Lung (tissue), 12 donors: Measurements from ENCODE around the gene KCNC3. TPM values are rescaled to one million over a fixed set of nuclear protein-coding genes. Genes with fewer than 3 reads are reported as not detected.

Source experiments
- ATAC-seq: fragments of 200-7000 bp; cut with Tn5 transposase; one replicate; pipeline ENCODE4 v1.9.1; 2020; ENCODE audit warnings: moderate number of reproducible peaks; ENCODE audit not compliant: insufficient read depth, low FRiP score
- DNase-seq, 3 donors: peaks; one replicate each; pipeline ENCODE4 v3.0.0-alpha.2; 2013 to 2017
- H3K27ac ChIP-seq, 2 donors: one replicate each; pipeline ENCODE4 v1.5.1; 2013; ENCODE audit warnings: mild to moderate bottlenecking in 2 of 2, moderate library complexity in 2 of 2, control low read depth in 1 of 2, inconsistent platforms in 1 of 2, low read depth in 1 of 2, low read length in 1 of 2
- H3K27me3 ChIP-seq, 3 donors: one replicate each; pipeline ENCODE4 v1.5.1; 2013; ENCODE audit warnings: low read length in 2 of 3; ENCODE audit not compliant: control insufficient read depth in 3 of 3, insufficient read depth in 3 of 3
- H3K36me3 ChIP-seq, 4 donors: one replicate each; pipeline ENCODE4 v1.5.1; 2013; ENCODE audit warnings: low read length in 4 of 4, mild to moderate bottlenecking in 1 of 4, moderate library complexity in 1 of 4; ENCODE audit not compliant: control insufficient read depth in 4 of 4, insufficient read depth in 4 of 4
- H3K4me1 ChIP-seq, 5 donors: one replicate each; pipeline ENCODE4 v1.5.1; 2013; ENCODE audit warnings: low read length in 5 of 5, mild to moderate bottlenecking in 2 of 5, moderate library complexity in 1 of 5; ENCODE audit not compliant: control insufficient read depth in 5 of 5, insufficient read depth in 5 of 5
- H3K4me3 ChIP-seq: one replicate; pipeline ENCODE4 v1.5.1; 2013; ENCODE audit warnings: mild to moderate bottlenecking, control low read depth, moderate library complexity
- H3K9ac ChIP-seq, 2 donors: one replicate each; pipeline ENCODE4 v1.5.1; 2013; ENCODE audit warnings: low read length in 2 of 2, control low read depth in 1 of 2; ENCODE audit not compliant: insufficient read depth in 1 of 2
- H3K9me3 ChIP-seq, 4 donors: one replicate each; pipeline ENCODE4 v1.5.1; 2013; ENCODE audit warnings: low read length in 3 of 4, mild to moderate bottlenecking in 1 of 4, moderate library complexity in 1 of 4; ENCODE audit not compliant: control insufficient read depth in 4 of 4, insufficient read depth in 3 of 4
- CTCF ChIP-seq: IDR thresholded peaks from 2 replicates; pipeline ENCODE4 v1.5.1; 2012; ENCODE audit warnings: mild to moderate bottlenecking; ENCODE audit errors: control extremely low read depth, extremely low read depth
- WGBS, 2 donors: extraction: QIAGEN DNeasy Blood & Tissue Kit; methylation state at CpG; one replicate each; pipeline ENCODE4 v1.1.7; 2013; 5-methylcytosine and 5-hydroxymethylcytosine counted together
- polyA plus RNA-seq, 2 donors: library from polyadenylated mRNA; stranded (reverse); fragments of 200-250 nt; gene quantifications; one replicate each; pipeline ENCODE4 v1.2.1, GENCODE V29; 2013
- total RNA-seq, 2 donors: library from RNA; depleted of rRNA in 1 of 2; stranded (reverse); fragments of >200 nt in 1 of 2; gene quantifications; one replicate each; pipeline ENCODE4 v1.2.1, GENCODE V29; 2014 to 2021
- donor health status: control.
- donor health status: control.
- donor health status: Bipolar disorder and iron deficiency.
- donor health status: healthy.
- donor health status: DM: yes; HTN: yes; CAD: no.

KCNC3 gene
- total and polyA plus RNA-seq, 4 donors = 2.6 to 13.2 (median 5.2) TPM

- peaks cover 0 to 16% (median 10%) of the 10 kb centered on the region in 4 donors for H3K36me3 ChIP-seq
- H3K9ac ChIP-seq = no peak overlapping the region
- no peaks in the 10 kb centered on the region for H3K4me1 ChIP-seq
- H3K4me3 ChIP-seq = no peak overlapping the region
- TF ChIP-seq CTCF = no peak
- DNase-seq (no peak), ATAC-seq (no peak)
- H3K9me3 ChIP-seq = peaks cover 0 to 13% (median 3%) of the 10 kb centered on the region in 4 donors
- 90 to 93% methylated on average over 19 to 21 of the region's 21 CpGs for WGBS, 2 donors
- peaks cover 0 to 14% (median 9%) of the 10 kb centered on the region in 3 donors for H3K27me3 ChIP-seq
- no peak overlapping the region for H3K27ac ChIP-seq
These were observed 20.2 kb downstream of the KCNC3 start for GRCh38 chr19:50308991-50309390.

- H3K4me1 ChIP-seq = no peaks in the 10 kb centered on the region
These were observed 25.6 kb downstream of the KCNC3 start for GRCh38 chr19:50303558-50303957.

GRCh38 chr19:50301607-50301971 is 27.6 kb downstream of the KCNC3 start:
- TF ChIP-seq CTCF = no peak
- H3K4me1 ChIP-seq = no peaks in the 10 kb centered on the region
- 89 to 91% methylated on average over 10 of the region's 10 CpGs for WGBS, 2 donors
- H3K36me3 ChIP-seq = peaks cover 0 to 12% (median 9%) of the 10 kb centered on the region in 4 donors
- H3K4me3 ChIP-seq = no peak overlapping the region
- DNase-seq = no peak
- H3K27me3 ChIP-seq = no peaks in the 10 kb centered on the region
- no peak overlapping the region for H3K27ac ChIP-seq
- ATAC-seq = no peak
- peaks cover 0 to 10% (median 3%) of the 10 kb centered on the region in 4 donors for H3K9me3 ChIP-seq
- no peak overlapping the region for H3K9ac ChIP-seq

More at GRCh38 chr19:50303558-50303957, 25.6 kb downstream of the KCNC3 start:
- DNase-seq (no peak), ATAC-seq (no peak)
- Histone ChIP-seq H3K9ac (no peak overlapping the region), H3K9me3 (peaks cover 0 to 16% (median 5%) of the 10 kb centered on the region in 4 donors), H3K36me3 (peaks cover 0 to 25% (median 13%) of the 10 kb centered on the region in 4 donors), H3K27ac (no peak overlapping the region), H3K4me3 (no peak overlapping the region), H3K27me3 (no peaks in the 10 kb centered on the region)
- no peak for TF ChIP-seq CTCF
